H1 (cell line): ENCODE measurements around the gene SMIM15. TPM values are rescaled to one million over a fixed set of nuclear protein-coding genes. Genes with fewer than 3 reads are reported as not detected.

Source experiments
- CTCF ChIA-PET: fragments of 300-600 bp; sonication (Branson Sonifier 250); formaldehyde crosslinking; loops from one replicate; lab custom pipeline; 2021; ENCODE audit not compliant: partially characterized antibody; lab: Charles Lee
- POLR2A ChIA-PET: fragments of 300-600 bp; sonication (Branson Sonifier 250); formaldehyde crosslinking; loops from one replicate; lab custom pipeline; 2021; ENCODE audit warnings: inconsistent platforms; ENCODE audit not compliant: partially characterized antibody; lab: Charles Lee
- DNase-seq, 2 experiments: peaks; one replicate each; pipeline versions ENCODE4 v3.0.0 to v3.0.0-alpha.2; 2010 to 2022; ENCODE audit warnings: low spot score in 2 of 2, low read depth in 1 of 2, mixed read lengths in 1 of 2
- FAIRE-seq: peaks from 2 replicates; lab custom pipeline; 2011; peaks lifted over from hg19 to GRCh38; lab: Jason Lieb, UNC
- H2AFZ ChIP-seq: 2 replicates; pipeline ENCODE4 v1.8.1; 2012; ENCODE audit warnings: low read length, inconsistent platforms
- H2AK5ac ChIP-seq: 2 replicates; pipeline ENCODE4 v1.6.1; 2013; ENCODE audit warnings: low read depth, low read length
- H2BK120ac ChIP-seq: replicated peaks from 2 replicates; pipeline ENCODE3; 2013; ENCODE audit warnings: low read depth, low read length, inconsistent platforms
- H2BK12ac ChIP-seq: 2 replicates; pipeline ENCODE4 v1.6.1; 2013; ENCODE audit warnings: low read depth, low read length
- H2BK15ac ChIP-seq: 2 replicates; pipeline ENCODE4 v1.6.1; 2013; ENCODE audit warnings: low read length
- H2BK20ac ChIP-seq: 2 replicates; pipeline ENCODE4 v1.6.1; 2013; ENCODE audit warnings: low read length
- H2BK5ac ChIP-seq: 2 replicates; pipeline ENCODE4 v1.6.1; 2013; ENCODE audit warnings: low read depth, low read length
- H3K14ac ChIP-seq: 2 replicates; pipeline ENCODE4 v1.6.1; 2013; ENCODE audit warnings: inconsistent platforms; ENCODE audit not compliant: insufficient read length
- H3K18ac ChIP-seq: 2 replicates; pipeline ENCODE4 v1.6.1; 2013; ENCODE audit warnings: low read length; ENCODE audit errors: extremely low read depth
- H3K23ac ChIP-seq: 2 replicates; pipeline ENCODE4 v1.6.1; 2013; ENCODE audit warnings: inconsistent platforms; ENCODE audit not compliant: insufficient read length
- H3K23me2 ChIP-seq: 2 replicates; pipeline ENCODE4 v1.6.1; 2013; ENCODE audit warnings: low read depth, low read length
- H3K27ac ChIP-seq: 2 replicates; pipeline ENCODE4 v1.6.1; 2011; ENCODE audit warnings: low read depth, low read length, inconsistent platforms
- H3K27me3 ChIP-seq, 4 experiments: replicated peaks in 1 of 4; 1 replicate in 1 of 4; 2 replicates in 3 of 4; pipeline versions ENCODE4 v1.6.1 to v1.8.1; 2011 to 2013; ENCODE audit warnings: low read length in 3 of 4, mild to moderate bottlenecking in 3 of 4, inconsistent platforms in 2 of 4, mixed read lengths in 2 of 4, moderate library complexity in 1 of 4; ENCODE audit not compliant: control insufficient read depth in 3 of 4, insufficient read depth in 3 of 4; ENCODE audit errors: extremely low read depth in 1 of 4
- H3K36me3 ChIP-seq, 4 experiments: 2 replicates each; pipeline versions ENCODE4 v1.6.1 to v1.8.1; 2011 to 2013; ENCODE audit warnings: mild to moderate bottlenecking in 4 of 4, low read length in 3 of 4, moderate library complexity in 2 of 4, control low read depth in 1 of 4, inconsistent platforms in 1 of 4; ENCODE audit not compliant: insufficient read depth in 4 of 4, control insufficient read depth in 2 of 4
- H3K4ac ChIP-seq: replicated peaks from 2 replicates; pipeline ENCODE3; 2013; ENCODE audit warnings: low read length, low read depth, mixed read lengths, inconsistent platforms; ENCODE audit not compliant: insufficient read length
- H3K4me1 ChIP-seq, 4 experiments: replicated peaks in 1 of 4; 1 replicate in 1 of 4; 2 replicates in 3 of 4; pipeline versions ENCODE4 v1.6.1 to v1.8.1; 2011 to 2013; ENCODE audit warnings: low read length in 3 of 4, inconsistent platforms in 2 of 4, mixed read lengths in 1 of 4; ENCODE audit not compliant: insufficient read depth in 4 of 4, control insufficient read depth in 3 of 4
- H3K4me2 ChIP-seq, 2 experiments: 2 replicates each; pipeline versions ENCODE4 v1.6.1 to v1.8.1; 2011 to 2013; ENCODE audit warnings: low read depth in 2 of 2, low read length in 2 of 2, control low read depth in 1 of 2, inconsistent platforms in 1 of 2, mild to moderate bottlenecking in 1 of 2; ENCODE audit not compliant: insufficient read depth in 1 of 2
- H3K4me3 ChIP-seq, 4 experiments: fragments of 200-600, 300-600 bp in 1 of 4; sonication (generic), shearing (Covaris generic), sonication (Bioruptor Twin) in 1 of 4; 2 replicates each; pipeline versions ENCODE4 v1.5.1 to v1.8.1; 2011 to 2016; ENCODE audit warnings: low read length in 4 of 4, low read depth in 3 of 4, control low read depth in 2 of 4, inconsistent platforms in 2 of 4, mild to moderate bottlenecking in 2 of 4, mixed read lengths in 1 of 4, moderate library complexity in 1 of 4; ENCODE audit not compliant: insufficient read depth in 2 of 4; ENCODE audit errors: extremely low read depth in 1 of 4
- H3K56ac ChIP-seq: replicated peaks from 2 replicates; pipeline ENCODE3; 2013; ENCODE audit warnings: low read depth, mild to moderate bottlenecking, mixed read lengths, low read length, inconsistent platforms; ENCODE audit not compliant: insufficient read length
- H3K79me1 ChIP-seq: 2 replicates; pipeline ENCODE4 v1.6.1; 2013; ENCODE audit warnings: low read depth, low read length, control low read depth
- H3K79me2 ChIP-seq, 2 experiments: 2 replicates each; pipeline versions ENCODE4 v1.6.1 to v1.8.1; 2012 to 2013; ENCODE audit warnings: low read length in 2 of 2, mild to moderate bottlenecking in 2 of 2, inconsistent platforms in 1 of 2; ENCODE audit not compliant: insufficient read depth in 2 of 2, control insufficient read depth in 1 of 2
- H3K9ac ChIP-seq, 4 experiments: replicated peaks in 1 of 4; 1 replicate in 1 of 4; 2 replicates in 3 of 4; pipeline versions ENCODE4 v1.6.1 to v1.8.1; 2011 to 2013; ENCODE audit warnings: low read depth in 3 of 4, low read length in 3 of 4, control low read depth in 2 of 4, mild to moderate bottlenecking in 2 of 4, moderate library complexity in 2 of 4, inconsistent platforms in 1 of 4; ENCODE audit errors: extremely low read depth in 1 of 4
- H3K9me3 ChIP-seq, 2 experiments: 2 replicates each; pipeline versions ENCODE4 v1.6.1 to v1.8.1; 2012 to 2013; ENCODE audit warnings: mild to moderate bottlenecking in 2 of 2, moderate library complexity in 2 of 2, control low read depth in 1 of 2, inconsistent platforms in 1 of 2, low read depth in 1 of 2, low read length in 1 of 2, mixed read lengths in 1 of 2; ENCODE audit not compliant: insufficient read depth in 2 of 2
- H4K20me1 ChIP-seq, 2 experiments: replicated peaks in 1 of 2; 2 replicates each; pipeline versions ENCODE3 to v1.8.1; 2011 to 2013; ENCODE audit warnings: inconsistent platforms in 2 of 2, low read length in 2 of 2, mild to moderate bottlenecking in 1 of 2; ENCODE audit not compliant: insufficient read depth in 2 of 2, control insufficient read depth in 1 of 2
- H4K5ac ChIP-seq: 2 replicates; pipeline ENCODE4 v1.6.1; 2013; ENCODE audit warnings: low read length, low read depth, mixed read lengths, inconsistent platforms; ENCODE audit not compliant: insufficient read length
- H4K8ac ChIP-seq: 2 replicates; pipeline ENCODE4 v1.8.0; 2013; ENCODE audit warnings: mild to moderate bottlenecking, moderate library complexity, low read length, inconsistent platforms; ENCODE audit not compliant: insufficient read depth; ENCODE audit errors: extremely low read depth
- H4K91ac ChIP-seq: replicated peaks from 2 replicates; pipeline ENCODE3; 2013; ENCODE audit warnings: low read length, mixed read lengths, inconsistent platforms; ENCODE audit not compliant: insufficient read length
- EP300 ChIP-seq, 2 experiments: IDR thresholded peaks; 1 replicate in 1 of 2; 2 replicates in 1 of 2; pipeline ENCODE4 v1.6.1; 2011 to 2012; ENCODE audit warnings: low read depth in 2 of 2, low read length in 2 of 2, mild to moderate bottlenecking in 2 of 2, borderline replicate concordance in 1 of 2, inconsistent platforms in 1 of 2, moderate library complexity in 1 of 2
- HDAC2 ChIP-seq, 2 experiments: fragments of 300-600 bp in 1 of 2; sonication (generic) in 1 of 2; IDR thresholded peaks; 2 replicates each; pipeline ENCODE4 v1.6.1; 2011 to 2012; ENCODE audit warnings: low read depth in 2 of 2, low read length in 2 of 2, mild to moderate bottlenecking in 2 of 2, moderate library complexity in 2 of 2, borderline replicate concordance in 1 of 2, inconsistent platforms in 1 of 2
- KDM4A ChIP-seq: IDR thresholded peaks from one replicate; pipeline ENCODE4 v1.7.1; 2012; ENCODE audit warnings: low read depth, mild to moderate bottlenecking, moderate library complexity, low read length, inconsistent platforms; ENCODE audit not compliant: severe bottlenecking
- NRF1 ChIP-seq: IDR thresholded peaks from 2 replicates; pipeline ENCODE4 v1.6.1; 2011; ENCODE audit warnings: mild to moderate bottlenecking, low read depth, low read length, improper control_type of control experiment
- POU5F1 ChIP-seq: IDR thresholded peaks from 2 replicates; pipeline ENCODE4 v1.6.1; 2011; ENCODE audit warnings: low read depth, mild to moderate bottlenecking, low read length, moderate library complexity
- RAD21 ChIP-seq, 2 experiments: IDR thresholded peaks in 1 of 2; conservative IDR thresholded peaks in 1 of 2; 2 replicates each; pipeline ENCODE4 v1.6.1; 2011; ENCODE audit warnings: low read depth in 2 of 2, low read length in 2 of 2, improper control_type of control experiment in 1 of 2, inconsistent platforms in 1 of 2, mild to moderate bottlenecking in 1 of 2, moderate library complexity in 1 of 2
- RBBP5 ChIP-seq: IDR thresholded peaks from 2 replicates; pipeline ENCODE4 v1.7.1; 2012; ENCODE audit warnings: low read depth, mild to moderate bottlenecking, inconsistent platforms, low read length, moderate library complexity, borderline replicate concordance
- RXRA ChIP-seq: IDR thresholded peaks from 2 replicates; pipeline ENCODE4 v1.6.1; 2011; ENCODE audit warnings: low read depth, mild to moderate bottlenecking, low read length, moderate library complexity; ENCODE audit not compliant: insufficient read depth
- SP4 ChIP-seq: IDR thresholded peaks from 2 replicates; pipeline ENCODE4 v1.6.1; 2012; ENCODE audit warnings: low read length, inconsistent platforms
- TAF7 ChIP-seq: optimal IDR thresholded peaks from 2 replicates; pipeline ENCODE3; 2011; ENCODE audit warnings: low read depth, mild to moderate bottlenecking, inconsistent platforms, low read length, moderate library complexity, borderline replicate concordance
- TEAD4 ChIP-seq: IDR thresholded peaks from 2 replicates; pipeline ENCODE4 v1.6.1; 2012; ENCODE audit warnings: low read depth, low read length, inconsistent platforms, mixed read lengths
- WGBS, 2 experiments: shearing (Covaris generic) in 1 of 2; methylation state at CpG; one replicate each; pipeline versions ENCODE4 v1.1.6 to v1.1.7; 2013 to 2015; ENCODE audit warnings: low lambda C conversion rate in 2 of 2, mixed read lengths in 2 of 2, inconsistent platforms in 1 of 2, low coverage in 1 of 2, missing lambda C conversion rate in 1 of 2; ENCODE audit not compliant: insufficient replicate concordance in 2 of 2, insufficient coverage in 1 of 2, insufficient read length in 1 of 2; ENCODE audit errors: extremely low coverage in 1 of 2, missing lambda C conversion rate in 1 of 2; 5-methylcytosine and 5-hydroxymethylcytosine counted together
- polyA plus RNA-seq, 7 experiments: library from polyadenylated mRNA; depleted of rRNA in 3 of 7; stranded (reverse) in 5 of 7; unstranded in 2 of 7; fragments of >200 nt in 5 of 7; fragments of 200-250 nt in 2 of 7; gene quantifications; 1 replicate in 5 of 7; 2 replicates in 1 of 7; 4 replicates in 1 of 7; pipeline versions ENCODE4 v1.2.1 to v1.2.3, GENCODE V29; 2011 to 2013; ENCODE audit warnings: missing spikeins in 2 of 7, mixed read lengths in 2 of 7
- total RNA-seq: library from RNA; stranded (reverse); fragmentation: NEBNext Ultra II Directional; extraction: Animal tissue kit (Norgen Biotek cat#: 25700); gene quantifications from 2 replicates; pipeline ENCODE4 v1.2.1, GENCODE V29; 2021
- TF ChIP-seq, protein P1 (sequence below): IDR thresholded peaks from 2 replicates; pipeline ENCODE4 v1.6.1; 2011; ENCODE audit warnings: low read depth, mild to moderate bottlenecking, low read length; ENCODE audit not compliant: insufficient read depth

The SMIM15 gene
- total and polyA plus RNA-seq, 2 of the 8 experiments (the other 6 are each of a cell fraction or from before 2014, with no cell fraction given): 17.6 to 53.1 TPM

DNA sequence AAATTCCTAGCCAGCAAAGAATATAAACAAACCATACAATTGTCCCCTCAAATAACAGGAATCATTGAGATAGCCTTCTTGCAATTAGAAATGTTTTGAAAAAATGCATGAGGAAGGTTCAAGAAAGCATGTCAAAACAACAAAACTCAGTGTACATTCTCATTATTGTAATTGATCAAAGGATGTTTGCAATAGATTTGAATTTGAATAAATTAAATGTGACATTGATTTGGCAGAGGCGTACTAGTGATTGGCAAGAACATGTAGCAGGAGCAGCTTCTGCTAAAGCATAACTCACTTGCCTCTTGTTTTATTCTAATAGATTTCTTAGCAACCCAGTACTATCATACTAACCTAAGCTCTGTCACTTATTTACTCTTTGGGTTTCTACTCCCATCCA lies 19.9 kb downstream of the SMIM15 start:
- CTCF ChIA-PET: no interaction called here
- no peak overlapping the region for H2BK15ac ChIP-seq
- no peaks in the 10 kb centered on the region for H3K9me3 ChIP-seq
- H2BK12ac ChIP-seq: no peak overlapping the region
- no peak for FAIRE-seq
- no peak overlapping the region for H4K8ac ChIP-seq
- H3K9ac ChIP-seq: no peak overlapping the region
- no peak overlapping the region for H2BK20ac ChIP-seq
- H3K4me2 ChIP-seq: no peak overlapping the region
- POLR2A ChIA-PET: no interaction called here
- H3K56ac ChIP-seq: no peak overlapping the region
- no peak for DNase-seq
- no peak overlapping the region for H3K18ac ChIP-seq
- H3K4me3 ChIP-seq: no peak overlapping the region
- H2AK5ac ChIP-seq: no peak overlapping the region
- H3K27ac ChIP-seq: no peak overlapping the region
- no peak overlapping the region for H4K5ac ChIP-seq
- no peak overlapping the region for H3K14ac ChIP-seq
- H2AFZ ChIP-seq: no peak overlapping the region
- no peaks in the 10 kb centered on the region for H3K79me2 ChIP-seq
- no peaks in the 10 kb centered on the region for H4K20me1 ChIP-seq
- H4K91ac ChIP-seq: no peak overlapping the region
- H3K79me1 ChIP-seq: no peaks in the 10 kb centered on the region
- H3K23me2 ChIP-seq: no peaks in the 10 kb centered on the region
- no peaks in the 10 kb centered on the region; a peak in 1 of 7 replicates for H3K4me1 ChIP-seq
- H2BK5ac ChIP-seq: no peak overlapping the region
- no peak overlapping the region for H3K23ac ChIP-seq
- H3K36me3 ChIP-seq: no peaks in the 10 kb centered on the region
- no peak overlapping the region for H3K4ac ChIP-seq
- WGBS, 2 experiments: 96% methylated on average over 1 of the region's 1 CpG; no CpG with 5 or more reads in 1 of the 2 experiments
- no peak overlapping the region for H2BK120ac ChIP-seq
- H3K27me3 ChIP-seq: no peaks in the 10 kb centered on the region
- TF ChIP-seq TEAD4 (no peak), POU5F1 (no peak), HDAC2 (IDR thresholded peaks at IDR 0.05; ENCODE audit: borderline replicate concordance in 1 of 2, low read depth in 2 of 2, low read length in 2 of 2) (no peak), RXRA (no peak), TAF7 (no peak), RAD21 (IDR thresholded peaks at IDR 0.05 in 1 of 2, conservative IDR thresholded peaks at IDR 0.05 in 1 of 2; ENCODE audit: low read depth in 2 of 2, low read length in 2 of 2) (no peak), NRF1 (no peak), SP4 (no peak), RBBP5 (no peak), EP300 (IDR thresholded peaks at IDR 0.05; ENCODE audit: borderline replicate concordance in 1 of 2, low read depth in 2 of 2, low read length in 2 of 2) (no peak), KDM4A (no peak)
- TF ChIP-seq, protein P1, sequence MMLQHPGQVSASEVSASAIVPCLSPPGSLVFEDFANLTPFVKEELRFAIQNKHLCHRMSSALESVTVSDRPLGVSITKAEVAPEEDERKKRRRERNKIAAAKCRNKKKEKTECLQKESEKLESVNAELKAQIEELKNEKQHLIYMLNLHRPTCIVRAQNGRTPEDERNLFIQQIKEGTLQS: no peak
